CD14-positive monocyte (primary cell): ENCODE results near the gene ANKS6. TPM values are rescaled to one million over a fixed set of nuclear protein-coding genes. Genes with fewer than 3 reads are reported as not detected.

Experiments used
- DNase-seq, 3 donors: peaks; one replicate each; pipeline ENCODE4 v3.0.0-alpha.2; 2011 to 2022
- H2AFZ ChIP-seq: 2 replicates; pipeline ENCODE4 v1.6.0; 2012; ENCODE audit warnings: mild to moderate bottlenecking, low read depth, low read length, inconsistent platforms; ENCODE audit not compliant: insufficient read depth, poor library complexity, severe bottlenecking
- H3K27ac ChIP-seq, 2 donors: 1 replicate in 1 of 2; 2 replicates in 1 of 2; pipeline ENCODE4 v1.5.1; 2012 to 2013; ENCODE audit warnings: low read length in 2 of 2, control low read depth in 1 of 2, inconsistent platforms in 1 of 2, low read depth in 1 of 2, mild to moderate bottlenecking in 1 of 2
- H3K27me3 ChIP-seq, 2 donors: one replicate each; pipeline versions ENCODE4 v1.6.0 to v1.6.1; 2011 to 2013; ENCODE audit warnings: low read length in 2 of 2; ENCODE audit not compliant: control insufficient read depth in 2 of 2, insufficient read depth in 2 of 2
- H3K36me3 ChIP-seq, 2 donors: replicated peaks in 1 of 2; 1 replicate in 1 of 2; 2 replicates in 1 of 2; pipeline versions ENCODE4 v1.5.1 to v1.6.1; 2012 to 2013; ENCODE audit warnings: low read length in 2 of 2, control low read depth in 1 of 2, inconsistent platforms in 1 of 2, mild to moderate bottlenecking in 1 of 2; ENCODE audit not compliant: insufficient read depth in 2 of 2, control insufficient read depth in 1 of 2
- H3K4me1 ChIP-seq, 2 donors: 1 replicate in 1 of 2; 2 replicates in 1 of 2; pipeline versions ENCODE4 v1.5.1 to v1.6.1; 2012 to 2013; ENCODE audit warnings: low read length in 2 of 2, control low read depth in 1 of 2, inconsistent platforms in 1 of 2, mild to moderate bottlenecking in 1 of 2, moderate library complexity in 1 of 2; ENCODE audit not compliant: insufficient read depth in 2 of 2, control insufficient read depth in 1 of 2
- H3K4me2 ChIP-seq: replicated peaks from 2 replicates; pipeline ENCODE3; 2012; ENCODE audit warnings: low read length, moderate library complexity, mild to moderate bottlenecking; ENCODE audit not compliant: poor library complexity, severe bottlenecking; ENCODE audit errors: extremely low read depth
- H3K4me3 ChIP-seq, 3 experiments: fragments of 200-600 bp in 1 of 3; sonication (generic) in 1 of 3; replicated peaks in 1 of 3; 1 replicate in 2 of 3; 2 replicates in 1 of 3; pipeline ENCODE4 v1.5.1; 2011 to 2013; ENCODE audit warnings: low read length in 3 of 3, mild to moderate bottlenecking in 3 of 3, control low read depth in 2 of 3, low read depth in 2 of 3, inconsistent platforms in 1 of 3, moderate library complexity in 1 of 3
- H3K79me2 ChIP-seq: 2 replicates; pipeline ENCODE4 v1.6.0; 2012; ENCODE audit warnings: mild to moderate bottlenecking, control low read depth, inconsistent platforms, low read length, moderate library complexity; ENCODE audit not compliant: insufficient read depth
- H3K9ac ChIP-seq: 2 replicates; pipeline ENCODE4 v1.6.0; 2017; ENCODE audit warnings: low read length, mild to moderate bottlenecking; ENCODE audit not compliant: insufficient read depth, poor library complexity, severe bottlenecking
- H3K9me3 ChIP-seq, 2 donors: replicated peaks in 1 of 2; 1 replicate in 1 of 2; 2 replicates in 1 of 2; pipeline versions ENCODE4 v1.5.1 to v1.6.1; 2012 to 2013; ENCODE audit warnings: low read length in 2 of 2, control low read depth in 1 of 2; ENCODE audit not compliant: control insufficient read depth in 1 of 2, insufficient read depth in 1 of 2
- H4K20me1 ChIP-seq: 2 replicates; pipeline ENCODE4 v1.6.0; 2012; ENCODE audit warnings: mild to moderate bottlenecking, low read length, control low read depth, moderate library complexity; ENCODE audit not compliant: insufficient read depth
- H3K27ac Mint-ChIP-seq, 7 donors: one replicate each; pipeline ENCODE4 v1.8.0; 2020; ENCODE audit warnings: mild to moderate bottlenecking in 7 of 7, mixed read lengths in 7 of 7, moderate library complexity in 6 of 7, inconsistent platforms in 2 of 7
- H3K27me3 Mint-ChIP-seq, 3 donors: one replicate each; pipeline ENCODE4 v1.8.0; 2021 to 2022; ENCODE audit warnings: low read depth in 3 of 3, mild to moderate bottlenecking in 3 of 3, mixed read lengths in 3 of 3, moderate library complexity in 3 of 3, inconsistent platforms in 1 of 3
- H3K36me3 Mint-ChIP-seq, 2 donors: one replicate each; pipeline ENCODE4 v1.8.0; 2020; ENCODE audit warnings: mixed read lengths in 2 of 2, inconsistent platforms in 1 of 2, mild to moderate bottlenecking in 1 of 2
- H3K4me1 Mint-ChIP-seq: one replicate; pipeline ENCODE4 v1.8.0; 2020; ENCODE audit warnings: mild to moderate bottlenecking, mixed read lengths
- H3K4me3 Mint-ChIP-seq, 2 donors: one replicate each; pipeline ENCODE4 v1.8.0; 2020; ENCODE audit warnings: mild to moderate bottlenecking in 2 of 2, mixed read lengths in 2 of 2, moderate library complexity in 1 of 2
- H3K9me3 Mint-ChIP-seq, 7 donors: one replicate each; pipeline ENCODE4 v1.8.0; 2020 to 2022; ENCODE audit warnings: mixed read lengths in 7 of 7, mild to moderate bottlenecking in 6 of 7, moderate library complexity in 6 of 7, inconsistent platforms in 2 of 7
- CTCF ChIP-seq: fragments of 200-600 bp; IDR thresholded peaks from one replicate; pipeline ENCODE4 v1.8.0; 2022; ENCODE audit warnings: antibody characterized with exemption, mild to moderate bottlenecking
- WGBS: methylation state at CpG from one replicate; pipeline ENCODE4 v1.1.5; 2013; ENCODE audit warnings: missing lambda C conversion rate; ENCODE audit not compliant: insufficient coverage; 5-methylcytosine and 5-hydroxymethylcytosine counted together
- intact Hi-C, 2 donors: fragments of 100-400 bp; cut with micrococcal nuclease; formaldehyde crosslinking; loops; one replicate each; pipeline versions ENCODE4 v1.15.0 to v1.15.1; 2023
- polyA minus RNA-seq: library from RNA; depleted of rRNA, polyadenylated mRNA; stranded (reverse); fragments of >200 nt; gene quantifications from 2 replicates; pipeline ENCODE4 v1.2.3, GENCODE V29; 2012
- polyA plus RNA-seq, 3 donors: library from polyadenylated mRNA; depleted of rRNA in 1 of 3; unstranded in 2 of 3; stranded (reverse) in 1 of 3; fragments of 300-500 nt in 2 of 3; fragments of >200 nt in 1 of 3; fragmentation: Illumina TruSeq in 2 of 3; gene quantifications; 1 replicate in 2 of 3; 2 replicates in 1 of 3; pipeline ENCODE4 v1.2.3, GENCODE V29; 2012 to 2021
- total RNA-seq, 12 experiments: library from RNA in 1 of 12; stranded (reverse) in 1 of 12; fragments of 120-200 nt in 1 of 12; gene quantifications; one replicate each; pipeline ENCODE4 v1.2.4 and lab custom pipeline; 2013 to 2026; ENCODE audit warnings: mixed read lengths in 6 of 12, inconsistent platforms in 1 of 12

ANKS6 gene
- 0.56 TPM for total RNA-seq (2013)
- 1 to 10 TPM in 1 of 3 donors, under 1 TPM in 2; 0.20 to 1.5 (median 0.56) TPM for polyA plus RNA-seq
- polyA minus RNA-seq: 0.55 and 0.72 TPM in 2 replicates
- 0.52 to 2.8 (median 0.94) reads per million in 11 experiments for total RNA-seq (lab: John Stamatoyannopoulos, UW)

DNA sequence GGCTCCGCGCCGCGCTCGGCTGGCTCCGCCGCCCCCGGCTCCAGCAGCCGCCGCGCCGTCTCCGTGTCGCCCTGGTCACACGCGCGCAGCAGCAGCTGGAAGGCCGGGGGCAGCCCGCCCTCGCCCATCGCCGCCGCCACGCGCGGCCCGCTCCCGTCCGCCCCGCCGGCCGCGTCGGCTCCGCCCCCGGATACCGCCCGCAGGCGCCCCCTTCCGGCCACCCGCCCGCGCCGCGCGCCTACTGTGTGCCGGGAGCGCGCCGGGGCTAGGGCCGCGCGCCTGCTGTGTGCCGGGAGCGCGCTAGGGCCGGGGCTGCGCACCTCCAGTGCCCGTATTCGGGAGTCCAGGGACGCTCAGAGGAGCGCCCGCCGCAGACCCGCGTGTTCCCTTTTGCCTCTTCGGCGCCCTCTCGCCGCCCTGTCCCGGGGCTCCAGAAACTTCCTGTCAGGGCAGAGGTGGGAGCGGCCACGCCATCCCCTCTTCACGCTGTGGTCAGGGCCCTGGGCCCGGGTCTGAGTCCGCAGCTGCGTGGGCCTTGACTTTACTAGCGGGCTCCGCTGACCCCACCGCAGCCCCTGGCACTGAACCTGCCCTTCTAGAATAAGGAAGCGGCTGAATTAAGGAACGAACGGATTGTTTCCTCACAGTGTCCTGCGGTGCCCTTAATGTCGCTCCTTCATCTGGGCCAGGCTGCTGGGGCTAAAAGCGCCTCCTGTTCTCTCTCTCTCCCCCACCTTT, at the start of gene ANKS6:
ANKS6 (minus strand) TSS at position 192 of the 738 bp plus-strand sequence; CDS start at position 128, 64 bp downstream.
- WGBS: under 1% methylated on average over 83 of the region's 86 CpGs
- H3K27me3 ChIP-seq: peaks cover 5 to 16% of the 10 kb centered on the region in 2 donors
- peak within 1 kb of the TSS; percentile 91 to 93 for H3K4me3 Mint-ChIP-seq
- H3K4me2 ChIP-seq: peak within 1 kb of the TSS; percentile 94
- H3K36me3 ChIP-seq: no peaks in the 10 kb centered on the region
- peaks cover 5 to 14% of the 10 kb centered on the region in 2 donors for H3K4me1 ChIP-seq
- peak within 1 kb of the TSS; percentile 73 for H3K9ac ChIP-seq
- DNase-seq: peak; percentile 59 to 74 (median 59)
- H3K27me3 Mint-ChIP-seq: peaks cover 27 to 33% (median 29%) of the 10 kb centered on the region in 3 donors
- peak; percentile 59 for TF ChIP-seq CTCF
- H3K27ac Mint-ChIP-seq: peak within 1 kb of the TSS in 5 of 7 donors; percentile 46 to 86 (median 78)
- peak within 1 kb of the TSS; percentile 60 to 81 (median 60) for H3K4me3 ChIP-seq
- peak within 1 kb of the TSS in 1 of 2 donors; percentile 27 for H3K27ac ChIP-seq
- peak within 1 kb of the TSS; percentile 95 for H2AFZ ChIP-seq
- peaks cover 10 to 12% of the 10 kb centered on the region in 2 donors for H3K9me3 ChIP-seq
- H3K9me3 Mint-ChIP-seq: peaks cover 3 to 21% (median 17%) of the 10 kb centered on the region in 7 donors
- H3K36me3 Mint-ChIP-seq: peaks cover 0 to 10% of the 10 kb centered on the region in 2 donors
- intact Hi-C loops: no loop called here
- peaks cover 14% of the 10 kb centered on the region for H3K4me1 Mint-ChIP-seq
- no peaks in the 10 kb centered on the region for H4K20me1 ChIP-seq
- no peaks in the 10 kb centered on the region for H3K79me2 ChIP-seq

GRCh38 chr9:98846081-98846480, 49.7 kb upstream of the ANKS6 start:
- intact Hi-C loops: loop anchor here (5.0 kb wide), 3 partner anchors 151 to 296 kb away; no protein-coding TSS in a partner anchor
- H3K36me3 ChIP-seq: no peaks in the 10 kb centered on the region
- H4K20me1 ChIP-seq: no peaks in the 10 kb centered on the region
- no peak overlapping the region for H3K4me3 Mint-ChIP-seq
- H3K27ac Mint-ChIP-seq: no peak overlapping the region
- H3K9ac ChIP-seq: no peak overlapping the region
- 100% methylated on average over 1 of the region's 5 CpGs for WGBS
- no peaks in the 10 kb centered on the region for H3K9me3 ChIP-seq
- peaks cover 4% of the 10 kb centered on the region for H3K4me1 Mint-ChIP-seq
- peak overlapping the region; percentile 0 for H2AFZ ChIP-seq
- no peaks in the 10 kb centered on the region for H3K36me3 Mint-ChIP-seq
- no peak for TF ChIP-seq CTCF
- no peaks in the 10 kb centered on the region for H3K27me3 Mint-ChIP-seq
- H3K9me3 Mint-ChIP-seq: no peaks in the 10 kb centered on the region
- DNase-seq: no peak
- no peak overlapping the region for H3K4me3 ChIP-seq
- no peak overlapping the region for H3K27ac ChIP-seq
- H3K4me1 ChIP-seq: no peaks in the 10 kb centered on the region
- H3K4me2 ChIP-seq: no peak overlapping the region
- H3K79me2 ChIP-seq: no peaks in the 10 kb centered on the region
- no peaks in the 10 kb centered on the region for H3K27me3 ChIP-seq
